ENCODE measurements around the gene OBP2A.
"Not testable (repeated sequence)": the region's sequence is repeated elsewhere in the genome, so short reads cannot be mapped to it uniquely, and the experiment has no call there.

The OBP2A gene

GRCh38 chr9:135545646-135546176 is at the start of gene OBP2A:
Gene OBP2A, plus strand, starts transcription at chr9:135546126. Its CDS starts 55 bp downstream, at chr9:135546181.
- not testable (repeated sequence) for DNase-seq

- DNase-seq = no peak
Measured at GRCh38 chr9:135498381-135499126, 47.4 kb upstream of the OBP2A start.

- peak; percentile 70 for DNase-seq
Measured at GRCh38 chr9:135499326-135500070, 46.4 kb upstream of the OBP2A start.

- DNase-seq = no peak
Measured at GRCh38 chr9:135500071-135500524, 45.8 kb upstream of the OBP2A start.

GRCh38 chr9:135500525-135501260 is 45.2 kb upstream of the OBP2A start, which contains the start of gene MRPS2:
Gene MRPS2, plus strand, starts transcription at chr9:135500682. Its CDS starts 29 bp downstream, at chr9:135500711.
- peak; percentile 35 for DNase-seq

GRCh38 chr9:135501261-135502167 is 44.4 kb upstream of the OBP2A start:
- no peak for DNase-seq

- DNase-seq = no peak
Measured at GRCh38 chr9:135502168-135502872, 43.6 kb upstream of the OBP2A start.

- no peak for DNase-seq
Measured at GRCh38 chr9:135502873-135503321, 43.0 kb upstream of the OBP2A start.

- no peak for DNase-seq
Measured at GRCh38 chr9:135503371-135504261, 42.3 kb upstream of the OBP2A start.

- no peak for DNase-seq
Measured at GRCh38 chr9:135504262-135505243, 41.4 kb upstream of the OBP2A start.

GRCh38 chr9:135505406-135506187 is 40.3 kb upstream of the OBP2A start:
- DNase-seq = no peak

GRCh38 chr9:135506327-135507103 is 39.4 kb upstream of the OBP2A start:
- no peak for DNase-seq

GRCh38 chr9:135507104-135508035 is 38.6 kb upstream of the OBP2A start:
- no peak for DNase-seq

- DNase-seq = no peak
Measured at GRCh38 chr9:135508211-135508820, 37.6 kb upstream of the OBP2A start.

- DNase-seq = no peak
Measured at GRCh38 chr9:135509458-135509857, 36.5 kb upstream of the OBP2A start.

- no peak for DNase-seq
Measured at GRCh38 chr9:135512241-135512603, 33.7 kb upstream of the OBP2A start.
